Measurements from ENCODE around the gene PAQR4. TPM values are rescaled to one million over a fixed set of nuclear protein-coding genes. Genes with fewer than 3 reads are reported as not detected.

The PAQR4 gene
- total RNA-seq, 1 donor from 2014 or later = 49.9 TPM

DNA sequence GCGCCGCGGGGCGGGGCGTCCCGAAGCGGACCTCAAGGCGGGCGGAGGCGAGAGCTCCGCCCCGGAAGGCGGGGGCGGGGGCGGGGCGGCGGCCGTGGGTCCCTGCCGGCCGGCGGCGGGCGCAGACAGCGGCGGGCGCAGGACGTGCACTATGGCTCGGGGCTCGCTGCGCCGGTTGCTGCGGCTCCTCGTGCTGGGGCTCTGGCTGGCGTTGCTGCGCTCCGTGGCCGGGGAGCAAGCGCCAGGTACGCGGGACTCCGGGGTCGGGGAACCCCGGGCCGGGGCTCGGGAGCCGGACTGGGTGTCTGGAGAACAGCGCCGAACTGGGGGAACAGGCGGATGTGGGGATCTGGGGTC, 51.1 kb downstream of the PAQR4 start, which contains the start of gene TNFRSF12A:
Gene TNFRSF12A (plus strand): TSS at position 122 of the 357 bp plus-strand sequence. CDS start 30 bp downstream, at position 152.
- Mint-ChIP-seq H3K27me3 (ENCODE audit: low read depth) (peaks cover 16% of the 10 kb centered on the region), H3K4me3 (ENCODE audit: low read depth) (peak within 1 kb of the TSS; percentile 88), H3K4me1 (ENCODE audit: low read depth) (peaks cover 34% of the 10 kb centered on the region)

DNA sequence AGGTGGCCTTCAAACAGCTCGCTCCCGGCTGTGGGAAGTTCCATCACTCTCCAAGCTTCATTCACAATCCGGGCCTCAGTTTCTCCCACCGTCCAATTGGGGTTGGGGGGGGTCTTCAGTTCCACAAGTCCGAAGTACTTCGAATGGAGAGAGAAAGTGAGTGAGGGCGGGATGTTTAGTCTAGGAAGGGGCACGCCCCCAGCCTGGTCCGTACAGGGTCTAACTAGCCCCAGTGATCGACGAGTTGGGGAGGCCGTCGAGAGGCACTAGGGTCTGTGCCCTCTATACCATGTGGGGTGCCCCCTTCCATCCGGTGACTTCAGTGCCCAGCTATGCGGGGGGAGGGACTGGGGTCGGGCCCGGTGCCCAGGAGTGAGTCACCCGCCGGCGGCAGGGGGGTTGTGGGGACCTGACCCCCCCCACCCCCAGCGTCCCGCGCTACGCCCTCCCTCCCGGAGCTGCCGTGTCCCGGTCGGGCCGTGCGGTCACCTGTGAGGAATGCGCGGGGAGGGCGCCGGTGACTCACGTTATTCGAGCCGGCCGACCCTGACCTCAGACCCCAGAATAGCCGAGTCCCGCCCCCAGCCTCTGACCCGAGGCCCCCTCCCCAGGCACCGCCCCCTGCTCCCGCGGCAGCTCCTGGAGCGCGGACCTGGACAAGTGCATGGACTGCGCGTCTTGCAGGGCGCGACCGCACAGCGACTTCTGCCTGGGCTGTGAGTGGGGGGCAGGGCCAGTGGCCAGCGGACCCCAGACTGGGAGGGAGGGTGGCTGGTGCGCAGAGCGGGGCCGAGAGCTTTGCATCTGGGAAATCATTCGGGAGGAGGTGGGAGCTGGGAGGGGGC, 51.7 kb downstream of the PAQR4 start:
- intact Hi-C loops (cut with micrococcal nuclease) = loop anchor here (1.0 to 10.0 kb wide), 3 partner anchors 18 to 104 kb away; partner anchors contain the start of gene PKMYT1
- Mint-ChIP-seq H3K4me3 (ENCODE audit: low read depth) (peak overlapping the region; percentile 87), H3K27ac (peak overlapping the region; percentile 90), H3K36me3 (ENCODE audit: low read depth) (peaks cover 9% of the 10 kb centered on the region), H3K4me1 (ENCODE audit: low read depth) (peaks cover 35% of the 10 kb centered on the region), H3K9me3 (no peaks in the 10 kb centered on the region), H3K27me3 (ENCODE audit: low read depth) (peaks cover 16% of the 10 kb centered on the region)
- peak; percentile 41 for DNase-seq (ENCODE audit: low spot score)

More for the DNA sequence above, 51.1 kb downstream of the PAQR4 start, which contains the start of gene TNFRSF12A:
- peak; percentile 70 for DNase-seq (ENCODE audit: low spot score)
- H3K27ac Mint-ChIP-seq = peak within 1 kb of the TSS; percentile 90
- intact Hi-C loops (cut with micrococcal nuclease) = loop anchor here (1.0 to 10.0 kb wide), 3 partner anchors 17 to 105 kb away; partner anchors contain the start of gene PKMYT1
- peaks cover 3% of the 10 kb centered on the region for H3K36me3 Mint-ChIP-seq (ENCODE audit: low read depth)
- H3K9me3 Mint-ChIP-seq = no peaks in the 10 kb centered on the region

DNA sequence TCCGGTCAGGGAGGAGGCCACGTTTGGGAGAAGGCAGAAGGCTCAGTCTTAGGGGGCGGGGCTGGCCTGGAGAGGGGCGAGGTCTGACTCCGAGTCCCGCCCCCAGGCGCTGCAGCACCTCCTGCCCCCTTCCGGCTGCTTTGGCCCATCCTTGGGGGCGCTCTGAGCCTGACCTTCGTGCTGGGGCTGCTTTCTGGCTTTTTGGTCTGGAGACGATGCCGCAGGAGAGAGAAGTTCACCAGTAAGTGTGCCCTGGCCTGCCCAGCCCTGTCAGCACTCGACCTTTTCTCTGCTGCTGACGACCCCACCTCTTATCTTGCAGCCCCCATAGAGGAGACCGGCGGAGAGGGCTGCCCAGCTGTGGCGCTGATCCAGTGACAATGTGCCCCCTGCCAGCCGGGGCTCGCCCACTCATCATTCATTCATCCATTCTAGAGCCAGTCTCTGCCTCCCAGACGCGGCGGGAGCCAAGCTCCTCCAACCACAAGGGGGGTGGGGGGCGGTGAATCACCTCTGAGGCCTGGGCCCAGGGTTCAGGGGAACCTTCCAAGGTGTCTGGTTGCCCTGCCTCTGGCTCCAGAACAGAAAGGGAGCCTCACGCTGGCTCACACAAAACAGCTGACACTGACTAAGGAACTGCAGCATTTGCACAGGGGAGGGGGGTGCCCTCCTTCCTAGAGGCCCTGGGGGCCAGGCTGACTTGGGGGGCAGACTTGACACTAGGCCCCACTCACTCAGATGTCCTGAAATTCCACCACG, 52.5 kb downstream of the PAQR4 start:
- peaks cover 35% of the 10 kb centered on the region for H3K4me1 Mint-ChIP-seq (ENCODE audit: low read depth)
- peaks cover 17% of the 10 kb centered on the region for H3K36me3 Mint-ChIP-seq (ENCODE audit: low read depth)
- H3K4me3 Mint-ChIP-seq (ENCODE audit: low read depth) = peak overlapping the region; percentile 87
- H3K27me3 Mint-ChIP-seq (ENCODE audit: low read depth) = peaks cover 16% of the 10 kb centered on the region
- intact Hi-C loops (cut with micrococcal nuclease) = loop anchor here (2.0 to 10.0 kb wide), 3 partner anchors 39 to 117 kb away; partner anchors contain the start of gene PKMYT1
- DNase-seq (ENCODE audit: low spot score) = peak; percentile 69
- peak overlapping the region; percentile 90 for H3K27ac Mint-ChIP-seq
- no peaks in the 10 kb centered on the region for H3K9me3 Mint-ChIP-seq

DNA sequence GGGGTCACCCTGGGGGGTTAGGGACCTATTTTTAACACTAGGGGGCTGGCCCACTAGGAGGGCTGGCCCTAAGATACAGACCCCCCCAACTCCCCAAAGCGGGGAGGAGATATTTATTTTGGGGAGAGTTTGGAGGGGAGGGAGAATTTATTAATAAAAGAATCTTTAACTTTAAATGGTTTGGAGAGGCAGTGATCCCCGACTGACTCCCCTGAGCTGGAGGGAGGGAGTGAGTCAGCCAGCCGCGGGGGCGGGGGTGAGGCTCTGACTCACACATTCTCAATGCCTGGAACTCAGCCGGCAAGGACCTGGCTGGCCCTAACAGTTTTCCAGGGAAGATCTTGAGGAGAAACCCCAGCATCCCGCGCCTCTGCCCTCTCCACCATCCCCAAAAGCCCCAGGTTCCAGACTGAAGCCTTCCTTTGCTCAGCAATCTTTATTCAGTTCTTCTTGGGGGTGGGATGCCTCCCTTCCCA, 53.1 kb downstream of the PAQR4 start:
- peaks cover 23% of the 10 kb centered on the region for H3K36me3 Mint-ChIP-seq (ENCODE audit: low read depth)

DNA sequence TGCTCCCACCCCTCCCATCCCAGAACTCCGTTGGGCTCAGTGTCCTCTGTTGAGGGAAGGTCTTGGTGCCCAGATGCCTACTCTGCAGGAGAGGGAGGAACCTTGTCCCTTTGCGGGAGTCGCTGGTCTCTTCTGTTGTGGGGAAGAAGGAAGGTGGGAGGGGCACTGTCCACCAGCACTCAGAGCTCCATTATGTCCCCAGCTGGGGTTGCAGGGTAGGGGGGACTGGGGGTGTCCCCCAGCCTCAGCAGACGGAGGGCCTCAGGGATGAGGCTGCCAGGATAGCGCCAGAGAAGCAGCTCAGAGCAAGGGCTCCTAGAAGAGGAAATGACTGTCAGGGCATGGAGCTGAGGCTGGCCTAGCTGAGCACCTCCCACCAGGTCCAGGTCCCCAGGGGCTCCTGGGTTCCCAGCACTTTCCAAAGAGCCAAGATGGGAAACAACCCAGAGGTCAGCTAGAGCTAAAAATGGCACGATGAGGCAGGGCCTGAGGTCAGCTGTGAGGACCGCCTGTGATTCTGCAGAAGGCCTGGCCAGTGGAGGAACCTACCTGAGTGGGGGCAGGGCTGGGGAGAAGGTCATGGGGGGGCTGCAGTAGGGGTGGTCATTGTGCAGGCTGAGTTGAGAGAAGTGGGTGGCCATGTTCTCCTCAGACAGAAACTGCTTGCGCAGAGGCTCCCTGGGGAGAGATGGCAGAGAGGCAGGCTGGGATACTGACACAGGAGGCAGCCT, 53.7 kb downstream of the PAQR4 start:
- H3K36me3 Mint-ChIP-seq (ENCODE audit: low read depth) = peaks cover 28% of the 10 kb centered on the region
- peaks cover 35% of the 10 kb centered on the region for H3K4me1 Mint-ChIP-seq (ENCODE audit: low read depth)
- peak overlapping the region; percentile 87 for H3K4me3 Mint-ChIP-seq (ENCODE audit: low read depth)
- no peaks in the 10 kb centered on the region for H3K9me3 Mint-ChIP-seq
- DNase-seq (ENCODE audit: low spot score) = no peak
- intact Hi-C loops (cut with micrococcal nuclease) = loop anchor here (2.0 to 10.0 kb wide), 3 partner anchors 41 to 118 kb away; partner anchors contain the start of gene PKMYT1
- peaks cover 10% of the 10 kb centered on the region for H3K27me3 Mint-ChIP-seq (ENCODE audit: low read depth)
- peak overlapping the region; percentile 90 for H3K27ac Mint-ChIP-seq

More for the DNA sequence above, 53.1 kb downstream of the PAQR4 start:
- Mint-ChIP-seq H3K4me1 (ENCODE audit: low read depth) (peaks cover 35% of the 10 kb centered on the region), H3K9me3 (no peaks in the 10 kb centered on the region), H3K27ac (peak overlapping the region; percentile 90), H3K4me3 (ENCODE audit: low read depth) (peak overlapping the region; percentile 87), H3K27me3 (ENCODE audit: low read depth) (peaks cover 11% of the 10 kb centered on the region)
- intact Hi-C loops (cut with micrococcal nuclease) = loop anchor here (2.0 to 10.0 kb wide), 3 partner anchors 40 to 117 kb away; partner anchors contain the start of gene PKMYT1
- peak; percentile 64 for DNase-seq (ENCODE audit: low spot score)

Other genes starting within 250 kb of the PAQR4 start
- gene PRSS27, start 249.1 kb upstream of the PAQR4 start, total RNA-seq = 1.8 and 2.1 TPM in 2 replicates
- 694 and 701 TPM in 2 replicates for gene SRRM2, start 216.7 kb upstream of the PAQR4 start, total RNA-seq
- gene ELOB, start 192.1 kb upstream of the PAQR4 start, total RNA-seq = 242 and 252 TPM in 2 replicates
- not detected in 2 replicates for gene PRSS33, start 181.8 kb upstream of the PAQR4 start, total RNA-seq
- gene PRSS41, start 170.9 kb upstream of the PAQR4 start, total RNA-seq = not detected in 2 replicates
- gene PRSS21, start 152.1 kb upstream of the PAQR4 start, total RNA-seq = 11.4 and 11.5 TPM in 2 replicates
- 7.7 and 8.6 TPM in 2 replicates for gene ZG16B, start 139.0 kb upstream of the PAQR4 start, total RNA-seq
- gene PRSS22, start 111.2 kb upstream of the PAQR4 start, total RNA-seq = not detected in 2 replicates
- gene FLYWCH2, start 86.1 kb upstream of the PAQR4 start, total RNA-seq = 21.0 and 23.6 TPM in 2 replicates
- 65.4 and 67.4 TPM in 2 replicates for gene FLYWCH1, start 57.4 kb upstream of the PAQR4 start, total RNA-seq
- 0.09 TPM in 1 of 2 replicates, not detected in the other for gene KREMEN2, start 5.1 kb upstream of the PAQR4 start, total RNA-seq
- gene PKMYT1, start 11.1 kb downstream of the PAQR4 start, total RNA-seq = 102 and 106 TPM in 2 replicates
- 0.11 and 0.14 TPM in 2 replicates for gene CLDN9, start 43.6 kb downstream of the PAQR4 start, total RNA-seq
- gene CLDN6, start 48.8 kb downstream of the PAQR4 start, total RNA-seq = not detected in 2 replicates
- gene TNFRSF12A, start 51.0 kb downstream of the PAQR4 start, total RNA-seq = 9.6 and 11.6 TPM in 2 replicates
- 29.9 and 30.3 TPM in 2 replicates for gene HCFC1R1, start 54.6 kb downstream of the PAQR4 start, total RNA-seq
- gene THOC6, start 54.7 kb downstream of the PAQR4 start, total RNA-seq = 59.0 and 59.1 TPM in 2 replicates
- 0.71 and 0.84 TPM in 2 replicates for gene BICDL2, start 67.6 kb downstream of the PAQR4 start, total RNA-seq
- 7.7 TPM in 2 replicates for gene MMP25, start 77.2 kb downstream of the PAQR4 start, total RNA-seq
- 773 and 798 TPM in 2 replicates for gene IL32, start 96.3 kb downstream of the PAQR4 start, total RNA-seq
- gene ZSCAN10, start 129.9 kb downstream of the PAQR4 start, total RNA-seq = not detected in 2 replicates
- 0.09 and 0.18 TPM in 2 replicates for gene ZNF205, start 143.2 kb downstream of the PAQR4 start, total RNA-seq
- gene ZNF213, start 165.7 kb downstream of the PAQR4 start, total RNA-seq = 9.1 and 9.3 TPM in 2 replicates
- gene OR1F1, start 218.9 kb downstream of the PAQR4 start, total RNA-seq = not detected in 2 replicates

Data from activated T-helper 2 cell treated with anti-CD3 and anti-CD28 coated beads, Interferon-gamma antibody, Interleukin-2, Interleukin-4, amounts not matched to agents 10 μg/mL and 5 μg/mL and 100 μg/mL, durations not matched to agents 14 hours and 24 hours and 36 hours (primary cell).